ENCODE data around the gene CRX.
"Not testable (repeated sequence)": the region's sequence is repeated elsewhere in the genome, so short reads cannot be mapped to it uniquely, and the experiment has no call there.

The CRX gene

DNA sequence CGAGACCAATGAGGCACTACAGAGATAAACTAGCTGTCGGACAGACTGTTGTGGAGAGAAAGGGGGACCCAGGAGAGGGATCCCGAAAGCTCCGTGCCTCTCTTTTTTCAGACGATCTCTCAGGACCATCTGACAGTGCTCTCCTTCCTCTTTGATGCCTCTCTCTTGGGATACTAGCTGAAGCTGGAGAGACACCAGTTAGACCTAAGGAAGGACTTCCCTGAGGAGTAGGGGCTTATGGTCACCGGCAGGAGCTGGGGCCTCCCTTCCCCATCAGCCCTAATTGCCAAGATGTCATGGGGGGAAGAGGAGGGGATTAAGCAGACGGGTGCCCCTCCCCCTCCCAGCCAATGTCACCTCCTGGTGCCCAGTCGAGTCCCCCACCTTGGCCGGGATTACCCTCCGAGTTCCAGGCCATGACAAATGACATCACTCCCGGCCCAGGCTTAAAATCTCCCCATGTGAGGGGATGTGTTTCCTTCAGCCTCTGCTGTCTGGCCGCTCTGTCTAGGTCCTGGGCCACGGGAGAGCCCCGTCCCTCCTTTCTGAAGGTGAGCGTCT is at the start of gene CRX:
TSS of gene CRX (plus strand) at position 478 of the 561 bp plus-strand sequence. CDS start 12,507 bp downstream, outside the sequence.
- peak; percentile 69 for DNase-seq (ENCODE audit: low spot score)

DNA sequence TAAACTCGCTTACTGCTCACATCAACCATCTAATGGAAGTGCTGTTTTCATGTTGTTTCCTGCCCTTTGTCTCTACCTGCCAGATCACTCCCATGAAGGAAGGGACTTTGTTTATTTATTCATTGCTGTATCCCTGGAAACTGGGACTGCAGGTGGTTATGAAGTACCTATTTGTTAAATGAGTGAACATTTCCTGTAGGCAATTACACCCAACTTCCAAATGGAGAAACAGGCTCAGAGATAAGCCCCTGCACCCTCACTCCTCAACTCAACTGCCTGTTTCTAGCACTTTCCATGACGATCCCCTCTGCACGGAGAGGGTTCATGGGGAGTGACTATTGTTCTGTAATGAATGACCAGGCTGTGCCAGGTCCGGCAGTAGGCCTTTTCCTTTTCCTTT is 45.2 kb upstream of the CRX start:
- no peak for DNase-seq (ENCODE audit: low spot score)

DNA sequence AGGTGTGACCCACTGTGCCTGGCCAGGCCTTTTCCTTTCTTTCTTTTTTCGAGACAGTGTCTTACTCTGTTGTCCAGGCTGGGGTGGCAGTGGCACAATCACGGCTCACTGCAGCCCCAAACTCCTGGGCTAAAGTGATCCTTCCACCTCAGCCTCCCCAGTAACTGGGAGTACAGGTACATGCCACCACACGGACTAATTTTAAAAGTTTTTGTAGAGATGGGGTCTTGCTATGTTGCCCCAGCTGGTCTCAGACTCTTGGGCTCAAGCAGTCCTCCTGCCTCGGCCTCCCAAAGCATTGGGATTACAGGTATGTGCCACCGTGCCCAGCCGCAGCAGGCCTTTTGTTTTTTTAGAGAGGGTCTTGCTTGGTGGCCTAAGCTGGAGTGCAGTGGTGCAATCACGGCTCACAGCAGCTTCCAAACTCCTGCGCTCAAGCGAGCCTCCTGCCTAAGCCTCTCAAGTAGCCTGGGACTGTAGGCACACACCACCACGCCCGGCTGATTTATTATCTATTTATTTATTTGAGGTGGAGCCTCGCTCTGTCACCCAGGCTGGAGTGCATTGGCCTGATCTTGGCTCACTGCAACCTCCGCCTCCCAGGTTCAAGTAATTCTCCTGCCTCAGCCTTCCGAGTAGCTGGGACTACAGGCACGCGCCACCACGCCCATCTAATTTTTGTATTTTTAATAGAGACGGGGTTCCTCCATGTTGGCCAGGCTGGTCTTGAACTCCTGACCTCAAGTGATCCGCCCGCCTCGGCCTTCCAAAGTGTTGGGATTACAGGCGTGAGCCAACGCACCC is 44.3 kb upstream of the CRX start:
- DNase-seq (ENCODE audit: low spot score), result not testable (repeated sequence)

DNA sequence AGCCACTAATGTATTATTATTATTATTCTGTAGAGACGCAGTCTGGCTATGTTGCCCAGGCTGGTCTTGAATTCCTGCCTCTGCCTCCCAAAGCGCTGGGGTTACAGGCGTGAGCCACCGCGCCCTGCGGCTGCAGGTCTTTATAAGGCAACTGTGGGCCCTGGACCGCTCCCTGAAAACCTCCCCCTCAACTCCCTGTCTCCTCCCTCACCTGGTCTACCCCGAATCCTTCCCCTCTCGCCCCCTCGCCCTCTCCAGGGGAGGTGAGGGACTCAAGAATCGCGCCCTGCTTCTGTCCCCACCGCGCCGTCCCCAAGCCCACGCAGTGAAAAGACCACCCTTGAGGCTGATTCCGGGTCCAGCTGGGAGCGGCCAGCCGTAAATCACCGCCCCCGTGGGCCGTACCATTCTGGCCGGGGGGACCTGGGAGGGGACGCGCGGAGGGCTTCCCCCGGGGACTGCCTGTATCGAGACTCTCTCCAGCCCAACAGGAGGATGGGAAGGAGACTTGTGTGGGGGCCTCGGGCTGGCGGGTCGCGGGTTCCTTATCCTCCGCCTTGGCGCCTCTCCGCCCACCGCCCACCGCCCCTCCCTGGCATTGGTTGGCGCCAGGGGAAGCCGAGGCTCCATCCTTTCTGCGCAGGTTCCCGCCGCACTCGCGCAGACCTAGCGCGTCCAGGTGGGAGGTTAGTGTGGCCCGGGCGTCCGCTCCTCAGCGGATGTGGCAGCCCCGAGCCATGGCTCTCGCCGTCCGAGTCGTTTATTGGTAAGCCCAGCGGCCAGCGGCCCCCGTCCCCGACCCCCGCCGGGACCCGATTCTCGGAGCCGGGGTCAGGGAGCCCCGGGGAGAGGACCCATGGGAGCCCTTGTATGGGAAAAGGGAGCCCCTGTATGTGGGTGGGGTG is 43.4 kb upstream of the CRX start, which contains the start of gene SELENOW:
TSS of gene SELENOW (plus strand) at position 655 of the 905 bp plus-strand sequence. CDS start at position 738, 83 bp downstream.
- DNase-seq (ENCODE audit: low spot score), result peak; percentile 95

DNA sequence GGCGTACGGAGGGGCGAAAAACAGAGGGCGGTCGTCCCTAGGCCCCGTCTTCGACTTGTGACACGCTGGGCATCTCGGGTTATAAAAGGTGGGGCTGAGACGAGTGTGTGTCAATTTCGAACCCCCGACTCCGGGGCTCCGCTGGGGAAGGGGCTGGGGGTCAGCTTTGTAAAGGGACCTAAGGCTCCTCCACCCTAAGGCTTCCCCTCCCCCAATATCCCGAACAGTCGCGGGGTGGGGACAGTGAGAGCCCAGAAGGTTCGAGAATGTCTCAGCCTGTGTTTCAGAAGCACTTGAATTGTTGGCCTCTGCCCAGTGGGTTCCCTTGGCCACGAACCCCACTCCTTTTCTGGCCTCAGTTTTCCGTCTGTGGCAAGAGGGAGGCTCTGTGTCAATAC is 42.8 kb upstream of the CRX start:
- no peak for DNase-seq (ENCODE audit: low spot score)

DNA sequence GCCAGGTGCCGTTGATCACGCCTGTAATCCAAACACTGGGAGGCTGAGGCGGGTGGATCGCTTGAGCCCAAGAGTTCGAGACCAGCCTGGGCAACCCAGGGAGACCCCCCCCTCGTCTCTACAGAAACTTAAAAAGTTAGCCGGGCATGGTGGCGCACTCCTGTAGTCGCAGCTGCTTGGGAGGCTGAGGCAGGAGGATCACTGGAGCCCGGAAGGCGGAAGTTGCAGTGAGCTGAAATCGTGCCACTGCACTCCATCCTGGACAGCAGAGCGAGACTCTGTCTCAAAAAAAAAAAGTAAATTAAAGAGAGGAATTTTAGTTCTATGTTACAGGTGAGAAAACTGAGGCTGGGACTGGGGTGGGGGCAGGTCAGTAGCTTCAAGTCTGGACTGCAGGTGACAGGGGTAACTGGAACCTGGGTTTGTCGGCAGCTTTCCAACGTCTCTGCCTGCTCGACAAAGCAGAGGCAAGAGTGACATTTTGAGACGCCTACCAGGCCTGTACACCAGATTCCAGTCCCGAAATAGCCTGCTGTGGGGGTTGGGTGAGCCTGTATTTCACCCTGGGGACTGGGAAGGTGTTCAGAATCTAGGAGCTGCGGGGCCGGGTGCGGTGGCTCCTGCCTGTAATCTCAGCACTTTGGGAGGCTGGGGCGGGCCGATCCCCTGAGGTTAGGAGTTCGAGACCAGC is 42.1 kb upstream of the CRX start:
- no peak for DNase-seq (ENCODE audit: low spot score)

DNA sequence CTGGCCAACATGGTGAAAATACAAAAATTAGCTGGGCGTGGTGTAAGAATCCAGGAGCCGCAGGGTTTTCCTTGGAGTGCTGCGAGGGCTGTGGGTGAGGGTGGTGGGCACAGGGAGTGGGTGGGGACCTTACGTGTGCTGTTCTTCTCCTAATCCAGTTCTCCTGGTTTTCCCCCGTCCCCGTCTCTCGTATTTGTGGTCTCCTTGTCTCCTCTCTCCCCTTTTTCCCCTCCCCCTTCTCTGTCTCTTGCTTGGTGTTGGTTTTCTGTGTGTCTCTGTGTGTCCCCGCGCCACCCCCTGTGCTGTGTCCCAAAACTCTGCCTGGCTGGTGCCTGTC is 41.6 kb upstream of the CRX start:
- DNase-seq (ENCODE audit: low spot score), result no peak

DNA sequence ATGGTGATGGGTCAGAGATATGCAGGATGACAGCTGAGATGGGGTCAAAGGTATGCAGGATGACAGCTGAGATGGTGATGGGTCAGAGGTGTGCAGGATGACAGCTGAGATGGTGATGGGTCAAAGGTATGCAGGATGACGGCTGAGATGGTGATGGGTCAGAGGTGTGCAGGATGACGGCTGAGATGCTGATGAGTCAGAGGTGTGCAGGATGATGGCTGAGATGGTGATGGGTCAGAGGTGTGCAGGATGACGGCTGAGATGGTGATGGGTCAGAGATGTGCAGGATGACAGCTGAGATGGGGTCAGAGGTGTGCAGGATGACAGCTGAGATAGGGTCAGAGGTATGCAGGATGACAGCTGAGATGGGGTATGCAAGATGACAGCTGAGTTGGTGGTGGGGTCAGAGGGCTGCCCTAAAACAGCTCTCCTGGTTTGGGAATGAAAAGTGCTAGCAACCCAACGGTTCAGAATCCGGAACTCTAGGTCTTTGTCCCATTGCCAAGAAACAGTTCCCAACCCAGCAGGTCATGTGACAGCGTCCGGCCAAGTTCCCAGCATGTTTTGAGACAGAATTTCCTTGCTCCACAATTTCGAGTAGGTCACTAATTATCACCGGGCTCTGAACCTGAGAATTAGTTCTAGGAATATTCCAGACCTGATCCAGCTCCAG is 40.0 kb upstream of the CRX start:
- no peak for DNase-seq (ENCODE audit: low spot score)

DNA sequence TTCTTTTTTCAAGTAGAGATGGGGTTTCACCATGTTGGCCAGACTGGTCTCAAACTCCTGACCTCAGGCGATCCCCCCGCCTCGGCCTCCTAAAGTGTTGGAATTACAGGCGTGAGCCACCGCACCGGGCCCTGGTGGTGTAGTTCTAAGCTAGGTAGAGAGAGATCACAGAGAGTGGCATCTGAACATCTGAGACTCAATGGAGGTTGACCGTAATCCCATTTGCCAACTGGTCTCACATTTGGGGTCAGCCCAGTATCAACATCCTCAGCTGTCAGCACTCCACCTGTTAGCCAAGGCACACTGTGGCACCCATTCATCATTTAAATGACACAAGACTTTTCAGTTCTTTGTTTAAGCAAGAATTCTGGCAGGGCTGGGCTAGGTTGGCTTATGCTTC is 35.2 kb upstream of the CRX start:
- no peak for DNase-seq (ENCODE audit: low spot score)

DNA sequence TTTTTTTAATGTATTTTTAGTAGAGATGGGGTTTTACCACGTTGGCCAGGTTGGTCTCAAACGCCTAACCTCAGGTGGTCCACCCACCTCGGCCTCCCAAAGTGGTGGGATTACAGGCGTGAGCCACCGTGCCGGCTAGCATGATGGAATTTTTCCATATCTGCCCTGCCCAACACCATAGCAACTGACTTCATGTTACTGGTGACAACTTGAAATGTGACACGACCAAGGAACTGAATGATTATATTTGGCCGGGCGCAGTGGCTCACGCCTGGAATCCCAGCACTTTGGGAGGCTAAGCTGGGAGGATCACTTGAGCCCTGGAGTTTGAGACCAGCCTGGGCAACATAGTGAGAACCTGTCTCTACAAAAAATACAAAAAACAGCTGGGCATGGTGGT is 34.4 kb upstream of the CRX start:
- DNase-seq (ENCODE audit: low spot score), result not testable (repeated sequence)

DNA sequence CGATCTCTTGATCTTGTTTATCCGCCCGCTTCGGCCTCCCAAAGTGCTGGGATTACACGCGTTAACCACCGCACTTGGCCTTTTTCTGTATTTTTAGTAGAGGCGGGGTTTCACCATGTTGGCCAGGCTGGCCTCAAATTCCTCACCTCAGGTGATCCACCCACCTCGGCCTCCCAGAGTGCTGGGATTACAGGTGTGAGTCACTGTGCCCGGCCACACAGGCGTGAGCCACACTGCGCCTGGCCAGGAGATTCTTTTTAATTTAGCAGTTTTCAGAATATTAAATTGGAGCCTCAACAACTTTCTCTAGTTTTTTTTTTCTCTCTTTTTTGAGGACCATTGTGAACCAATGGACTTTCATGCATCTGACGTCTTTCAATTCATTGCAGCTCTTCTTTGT is 31.9 kb upstream of the CRX start:
- DNase-seq (ENCODE audit: low spot score), result not testable (repeated sequence)

DNA sequence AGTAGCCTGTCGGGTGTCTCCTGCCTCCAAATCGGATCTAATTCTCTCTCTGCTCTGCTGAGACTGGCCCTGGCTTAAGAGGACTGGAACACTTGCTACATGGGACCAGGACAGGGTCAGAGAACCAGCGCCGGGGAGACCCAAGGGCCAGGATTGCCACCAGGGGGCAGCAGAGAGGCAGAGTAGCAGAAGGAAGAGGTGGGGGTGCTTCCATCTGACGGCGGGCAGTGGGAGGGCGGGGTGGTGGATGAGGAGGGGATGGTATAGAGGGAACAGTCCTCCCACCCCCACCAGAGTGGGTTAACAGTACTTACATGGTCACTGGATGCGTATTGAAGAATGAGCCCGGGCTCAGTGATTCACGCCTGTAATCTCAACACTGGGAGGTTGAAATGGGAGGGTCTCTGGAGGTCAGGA is 31.3 kb upstream of the CRX start:
- DNase-seq (ENCODE audit: low spot score), result peak; percentile 90

DNA sequence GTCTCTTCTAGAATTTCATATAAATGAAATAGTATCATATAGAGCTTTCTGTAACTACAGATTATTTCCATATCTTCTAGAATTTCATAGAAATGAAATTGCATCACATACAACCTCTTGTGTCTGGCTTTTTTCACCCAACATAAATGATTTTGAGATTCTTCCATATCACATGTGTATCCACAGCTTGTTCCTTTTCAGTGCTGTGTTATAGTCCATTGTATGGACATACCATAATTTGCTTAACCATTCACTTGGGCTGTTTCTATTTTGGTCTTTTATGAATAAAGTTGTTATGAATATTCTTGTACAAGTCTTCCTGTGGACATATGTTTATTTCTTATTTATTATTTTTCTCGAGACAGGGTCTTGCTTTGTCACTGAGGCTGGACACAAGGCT is 29.1 kb upstream of the CRX start:
- DNase-seq (ENCODE audit: low spot score), result no peak

DNA sequence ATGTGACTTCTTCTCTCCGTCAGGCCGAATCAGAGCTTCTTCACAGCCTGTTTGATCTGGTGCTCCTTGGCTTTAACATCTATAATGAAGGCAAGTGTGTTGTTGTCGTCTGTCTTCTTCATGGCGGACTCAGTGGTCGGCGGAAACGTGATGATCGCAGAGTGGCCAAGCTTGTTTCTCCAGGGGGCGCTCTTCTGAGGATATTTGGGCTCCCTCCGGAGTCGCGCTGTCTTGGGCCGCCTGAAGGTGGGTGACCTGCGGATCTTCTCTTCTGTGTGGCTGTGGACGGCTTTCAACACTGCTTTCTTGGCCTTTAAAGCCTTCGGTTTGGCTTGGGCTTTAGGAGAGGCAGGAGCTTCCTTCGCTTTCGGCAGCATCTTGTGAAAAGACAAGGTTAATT is 27.2 kb upstream of the CRX start:
- no peak for DNase-seq (ENCODE audit: low spot score)

DNA sequence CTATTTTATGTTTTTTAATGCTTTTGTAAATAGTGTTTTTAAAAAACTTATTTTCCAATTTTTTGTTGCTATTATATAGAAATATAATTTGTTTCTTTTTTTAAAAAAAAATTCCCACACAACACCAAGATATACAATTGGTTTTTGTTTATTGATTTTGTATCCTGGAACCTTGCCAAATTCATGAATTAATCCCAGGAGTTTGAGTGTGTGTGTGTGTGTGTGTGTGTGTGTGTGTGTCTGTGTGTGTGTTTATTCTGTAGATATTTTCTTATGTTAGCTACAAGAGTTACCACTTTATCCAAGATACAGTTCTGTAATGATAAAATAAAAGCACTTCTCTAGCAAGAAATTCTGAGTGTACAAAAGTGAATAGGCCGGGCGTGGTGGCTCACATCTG is 25.0 kb upstream of the CRX start:
- no peak for DNase-seq (ENCODE audit: low spot score)

DNA sequence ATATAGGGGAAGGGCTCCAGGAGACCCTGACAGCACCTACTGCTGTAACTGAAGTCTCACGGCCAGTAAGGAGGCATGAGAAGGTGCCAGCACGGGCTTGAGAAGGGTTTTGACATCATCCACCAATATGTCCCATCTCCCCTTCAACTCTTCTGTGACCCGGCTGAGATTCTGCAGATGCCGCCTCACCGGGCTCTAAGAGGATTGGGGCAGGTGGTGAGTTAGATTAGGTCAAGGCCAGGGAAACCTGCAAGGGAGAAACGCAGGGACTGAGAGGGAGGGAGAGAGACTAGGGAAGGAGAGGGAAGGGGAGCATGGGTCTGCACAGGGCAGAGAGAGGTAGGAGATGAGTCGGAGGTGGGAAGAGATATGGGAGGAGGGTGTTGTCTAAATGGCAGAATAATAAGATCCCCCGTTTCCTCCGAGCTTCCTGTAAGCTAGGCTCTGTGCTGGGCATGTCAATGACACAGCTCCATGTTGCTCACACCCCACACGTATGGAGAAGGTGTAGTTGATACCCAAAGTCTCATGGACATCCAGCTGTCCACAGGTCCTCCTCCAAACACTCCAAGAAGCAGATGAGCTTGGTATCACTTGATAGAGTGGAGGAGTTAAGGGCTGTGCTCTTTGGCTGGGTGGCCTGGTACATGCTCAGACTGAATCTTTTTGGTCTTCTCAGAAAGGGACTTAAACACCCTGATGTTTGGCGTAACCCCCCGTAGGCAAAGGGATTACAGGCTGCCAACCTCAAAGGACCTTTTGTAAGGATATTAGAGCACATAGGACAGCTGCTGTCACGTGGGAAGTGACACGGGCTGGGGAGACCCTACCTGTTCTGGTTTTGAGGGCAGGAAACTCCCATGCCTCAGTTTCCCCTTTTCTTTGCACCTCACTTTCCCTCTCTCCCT is 23.5 kb upstream of the CRX start:
- DNase-seq (ENCODE audit: low spot score), result peak; percentile 80

DNA sequence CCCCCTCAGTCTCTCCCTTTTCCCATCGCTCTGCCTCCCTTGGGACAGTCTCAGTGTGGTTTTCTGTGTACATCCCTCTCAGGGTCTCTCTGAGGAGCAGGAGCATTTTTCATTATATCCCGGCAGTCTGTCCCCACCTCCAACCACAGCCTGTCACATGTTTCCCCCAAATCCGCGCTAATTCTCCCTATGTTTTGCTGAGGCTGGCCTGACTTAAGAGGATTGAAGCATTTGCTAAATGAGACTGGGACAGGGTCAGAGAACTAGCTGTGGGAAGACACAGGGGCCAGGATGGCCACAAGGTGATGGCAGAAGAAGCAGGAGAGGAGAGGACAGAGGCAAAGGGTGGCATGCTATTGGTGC is 22.9 kb upstream of the CRX start:
- DNase-seq (ENCODE audit: low spot score), result peak; percentile 86

DNA sequence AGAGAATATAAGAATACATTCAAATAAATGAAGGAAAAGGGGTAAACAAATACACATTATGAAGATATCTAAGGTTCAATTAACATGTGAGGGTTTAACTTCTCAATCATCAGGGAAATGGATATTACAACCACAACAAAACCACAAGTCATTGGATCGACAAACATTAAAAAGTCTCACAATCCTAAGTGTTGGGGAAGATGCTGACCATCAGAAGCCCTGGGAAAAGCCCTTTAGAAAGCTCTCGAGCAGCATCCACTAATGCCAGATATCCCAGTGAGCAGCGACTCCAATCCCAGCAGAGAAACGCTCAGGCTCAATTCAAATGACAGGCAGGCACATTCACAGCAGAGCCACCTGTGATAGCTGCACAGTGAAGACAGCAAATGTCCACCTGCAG is 20.5 kb upstream of the CRX start:
- DNase-seq (ENCODE audit: low spot score), result no peak

DNA sequence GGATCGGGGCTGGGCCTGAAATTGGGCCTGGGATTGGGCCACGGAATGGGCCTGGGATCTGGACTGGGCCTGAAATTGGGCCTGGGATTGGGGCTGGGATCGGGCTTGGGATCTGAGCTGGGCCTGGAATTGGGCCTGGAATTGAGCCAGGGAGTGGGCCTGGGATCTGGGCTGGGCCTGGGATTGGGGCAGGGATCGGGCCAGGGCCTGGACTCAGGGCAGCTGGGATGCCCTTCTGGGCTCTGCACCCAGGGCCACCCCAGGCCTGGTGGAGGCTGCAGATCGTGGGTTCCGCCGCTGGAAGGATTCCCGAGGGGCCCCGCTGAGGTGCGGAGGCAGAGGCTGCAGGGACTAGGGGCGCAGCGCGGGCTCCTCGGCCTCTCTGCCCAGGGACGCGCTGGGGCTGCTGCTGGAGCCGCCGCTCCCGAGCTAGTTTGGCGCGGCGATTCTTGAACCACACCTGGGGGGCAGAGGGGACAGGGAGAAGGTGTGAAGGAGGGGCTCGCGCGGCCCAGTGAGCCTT is 19.2 kb upstream of the CRX start:
- DNase-seq (ENCODE audit: low spot score), result no peak

DNA sequence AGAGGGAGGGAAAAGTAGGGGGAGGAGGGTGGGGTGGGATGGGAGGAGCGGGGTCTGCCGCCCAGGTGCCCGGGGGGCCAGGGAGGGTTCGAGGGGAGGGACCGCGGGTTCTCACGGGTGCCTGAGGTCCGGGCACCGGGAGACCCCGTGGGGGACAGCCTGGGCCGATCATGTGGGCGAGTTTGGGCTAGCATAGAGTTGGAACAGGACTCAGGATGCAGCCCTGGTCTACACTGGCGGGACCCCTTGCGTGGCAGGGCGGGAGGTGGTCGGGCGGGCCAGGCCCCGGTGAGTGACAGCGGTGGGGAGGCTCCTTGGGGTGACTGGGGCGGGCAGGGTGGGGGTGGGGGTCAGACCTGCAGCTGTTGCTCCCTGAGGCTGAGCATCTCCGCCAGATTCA is 18.6 kb upstream of the CRX start:
- DNase-seq (ENCODE audit: low spot score), result not testable (repeated sequence)

Measured in D341Med (cell line).